PFSK-1 (cell line): ENCODE data around the gene CCDC92B.

Experiments used
- FOXP2 ChIP-seq: optimal IDR thresholded peaks from 2 replicates; pipeline ENCODE3; 2011; ENCODE audit warnings: borderline replicate concordance, control low read depth, inconsistent platforms; ENCODE audit not compliant: insufficient read depth; ENCODE audit errors: extremely low read length, extremely low read depth
- POLR2AphosphoS5 ChIP-seq: IDR thresholded peaks from 2 replicates; pipeline ENCODE4 v1.6.1; 2012; ENCODE audit warnings: low read depth, mild to moderate bottlenecking, control low read depth, low read length, moderate library complexity
- REST ChIP-seq, 2 experiments: IDR thresholded peaks; 2 replicates each; pipeline versions ENCODE4 v1.6.1 to v1.8.0; 2011 to 2012; ENCODE audit warnings: low read depth in 2 of 2, low read length in 2 of 2, control low read depth in 1 of 2, inconsistent platforms in 1 of 2, mild to moderate bottlenecking in 1 of 2, moderate library complexity in 1 of 2; ENCODE audit not compliant: insufficient read depth in 1 of 2
- SIN3A ChIP-seq: IDR thresholded peaks from 2 replicates; pipeline ENCODE4 v1.6.1; 2012; ENCODE audit warnings: mild to moderate bottlenecking, low read length, moderate library complexity, borderline replicate concordance; ENCODE audit not compliant: insufficient read depth
- TAF1 ChIP-seq: IDR thresholded peaks from 2 replicates; pipeline ENCODE4 v1.6.1; 2012; ENCODE audit warnings: low read length, control low read depth, borderline replicate concordance; ENCODE audit not compliant: insufficient read depth

The CCDC92B gene

GRCh38 chr17:2758870-2759269 lies 9.4 kb upstream of the CCDC92B start:
- TF ChIP-seq SIN3A (no peak), FOXP2 (no peak), REST (IDR thresholded peaks at IDR 0.05; ENCODE audit: insufficient read depth in 1 of 2, low read depth in 2 of 2, low read length in 2 of 2) (no peak), TAF1 (no peak), POLR2AphosphoS5 (no peak)

DNA sequence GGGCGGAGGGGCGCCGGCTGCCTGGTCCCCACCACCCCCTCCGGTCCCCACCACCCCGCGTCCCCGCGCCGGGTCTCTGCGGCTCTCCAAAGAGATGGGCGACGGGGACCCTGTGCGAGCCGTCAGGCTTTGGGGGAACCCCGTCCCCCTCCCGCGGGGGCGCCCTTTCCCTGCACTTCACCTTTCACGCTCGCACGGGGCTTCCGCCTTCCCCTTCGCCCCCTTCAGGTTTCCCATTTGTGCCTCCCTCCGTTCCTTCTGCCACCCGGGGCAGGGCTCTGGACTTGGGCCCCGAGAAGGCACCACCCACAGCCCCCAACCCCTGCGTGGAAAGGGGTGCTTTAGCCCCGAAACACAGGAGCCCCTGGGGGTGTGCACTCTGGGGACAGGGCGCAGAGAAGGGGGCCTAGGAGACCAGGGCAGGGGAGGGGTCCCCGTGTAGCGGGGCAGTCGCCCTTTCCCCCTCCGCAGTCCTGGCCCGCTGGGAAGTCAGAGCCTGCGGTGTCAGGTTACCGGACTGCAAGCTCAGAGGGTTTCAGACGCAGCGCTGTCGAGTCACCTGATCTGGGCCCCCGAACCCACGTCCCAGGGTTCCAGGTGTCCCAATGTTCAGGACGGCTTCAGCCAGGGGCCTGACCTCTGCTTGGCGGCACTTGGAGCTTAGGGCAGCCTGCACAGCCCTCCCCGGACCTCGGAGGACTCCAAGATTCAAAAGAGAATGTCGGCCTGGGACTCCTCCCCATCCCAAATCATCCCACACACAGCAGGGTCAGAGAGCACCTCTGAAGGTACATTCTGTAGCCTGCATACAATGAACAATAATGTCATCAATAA lies 6.7 kb upstream of the CCDC92B start:
- TF ChIP-seq POLR2AphosphoS5 (no peak), SIN3A (no peak), REST (IDR thresholded peaks at IDR 0.05; ENCODE audit: insufficient read depth in 1 of 2, low read depth in 2 of 2, low read length in 2 of 2) (no peak), FOXP2 (no peak), TAF1 (no peak)

DNA sequence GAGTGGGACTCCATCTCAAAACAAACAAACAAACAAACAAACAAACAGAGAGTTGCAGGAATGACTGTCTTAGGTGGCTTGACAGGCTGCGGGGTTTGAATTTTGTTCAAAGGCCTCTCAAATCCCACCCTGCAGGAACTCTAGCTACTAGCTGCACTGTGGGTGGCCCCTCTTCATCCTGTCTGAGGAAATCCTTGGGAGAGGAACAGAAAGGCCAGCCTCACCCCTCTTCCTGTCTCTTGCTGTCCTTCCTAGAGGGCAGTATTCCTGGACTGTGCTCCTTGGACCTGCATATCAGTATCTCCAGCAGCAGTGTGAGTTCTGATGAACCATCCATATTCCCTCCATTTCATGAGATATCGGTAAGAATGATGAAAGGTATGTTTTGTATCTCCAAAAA lies 2.0 kb upstream of the CCDC92B start:
- TF ChIP-seq REST (IDR thresholded peaks at IDR 0.05; ENCODE audit: insufficient read depth in 1 of 2, low read depth in 2 of 2, low read length in 2 of 2) (peak; percentile 27 to 55; a peak in 2 of 4 replicates), FOXP2 (no peak)

DNA sequence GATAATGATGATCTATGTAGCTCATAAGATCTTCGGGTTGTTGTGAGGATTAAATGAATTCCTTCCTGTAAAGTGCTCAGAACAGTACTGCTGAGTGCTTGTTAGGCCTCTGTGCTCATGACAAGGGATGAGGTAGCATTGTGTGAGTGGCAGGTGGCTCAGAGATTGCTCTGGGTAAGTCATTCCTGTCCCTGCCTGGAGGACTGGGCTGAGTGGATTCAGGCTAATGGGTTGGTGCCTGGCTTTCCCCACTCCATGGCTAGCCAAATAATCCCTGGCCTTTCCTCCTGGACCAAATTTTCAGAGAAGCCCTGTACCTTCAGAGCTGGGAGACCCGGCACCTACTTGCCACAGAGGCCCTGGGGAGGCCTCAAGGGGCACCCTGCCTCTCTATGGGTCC lies 1.3 kb upstream of the CCDC92B start:
- TF ChIP-seq TAF1, result no peak
- TF ChIP-seq FOXP2, result no peak
- no peak for TF ChIP-seq SIN3A
- TF ChIP-seq POLR2AphosphoS5, result no peak
- TF ChIP-seq REST (IDR thresholded peaks at IDR 0.05; ENCODE audit: insufficient read depth in 1 of 2, low read depth in 2 of 2, low read length in 2 of 2), result no peak

- TF ChIP-seq POLR2AphosphoS5 (no peak), FOXP2 (peak; percentile 91), REST (IDR thresholded peaks at IDR 0.05; ENCODE audit: insufficient read depth in 1 of 2, low read depth in 2 of 2, low read length in 2 of 2) (peak; percentile 99 to 100), SIN3A (peak; percentile 98), TAF1 (no peak)
Measured at GRCh38 chr17:2749784-2750181, 331 bp upstream of the CCDC92B start.
